ENCODE results near the gene NFE2L1. TPM values are rescaled to one million over a fixed set of nuclear protein-coding genes. Genes with fewer than 3 reads are reported as not detected.
A peak's percentile ranks its signal among the peaks of the same experiment; 100 is the strongest.

Gene NFE2L1
- total RNA-seq, 1 experiment from 2014 or later = 149 TPM

- no peak for TF ChIP-seq USF1 (CRISPR knock-in tag; IDR thresholded peaks at IDR 0.05)
Observed at GRCh38 chr17:48012151-48012520, 36.0 kb upstream of the NFE2L1 start (continued).

GRCh38 chr17:48012654-48013053 is 35.5 kb upstream of the NFE2L1 start:
- Mint-ChIP-seq H3K36me3 (no peaks in the 10 kb centered on the region), H3K4me3 (peak overlapping the region; percentile 88), H3K27me3 (ENCODE audit: low read depth) (peaks cover 26% of the 10 kb centered on the region), H3K4me1 (peaks cover 17% of the 10 kb centered on the region), H3K27ac (no peak overlapping the region), H3K9me3 (no peaks in the 10 kb centered on the region; the same call in 1 of the 2 replicates)
- TF ChIP-seq HMGA2 (CRISPR knock-in tag; IDR thresholded peaks at IDR 0.05) (no peak), TEAD1 (CRISPR knock-in tag; IDR thresholded peaks at IDR 0.05) (0 out of 2 replicates have a peak, but pooled peaks have one; percentile 14)
- DNase-seq (ENCODE audit: low spot score) (no peak), ATAC-seq (no peak)
- ChIA-PET CTCF (interaction anchor here (0.6 to 12.8 kb wide), 26 partner anchors 8 to 211 kb away, joined by 3 to 242 read pairs (median 6); partner anchors contain the start of genes CDK5RAP3, NFE2L1, PRR15L and SCRN2), POLR2A (interaction anchor here (0.6 to 1.0 kb wide), 4 partner anchors 8 to 36 kb away, joined by 3 to 9 read pairs (median 5); no protein-coding TSS in a partner anchor)

- ChIA-PET CTCF (interaction anchor here (0.8 to 12.8 kb wide), 14 partner anchors 10 to 167 kb away, joined by 3 to 242 read pairs (median 4); partner anchors contain the start of genes CDK5RAP3, PNPO and PRR15L), POLR2A (interaction anchor here (1.0 kb wide), 1 partner anchor 36 kb away, joined by 3 read pairs; no protein-coding TSS in a partner anchor)
Observed at GRCh38 chr17:48013876-48014594, 34.1 kb upstream of the NFE2L1 start.

More at GRCh38 chr17:48013876-48014594, 34.1 kb upstream of the NFE2L1 start:
- H3K4me1 Mint-ChIP-seq = peaks cover 17% of the 10 kb centered on the region
- ATAC-seq = no peak
- no peak for TF ChIP-seq ZSCAN18 (CRISPR knock-in tag; IDR thresholded peaks at IDR 0.05)
- no peak for TF ChIP-seq ATF6 (CRISPR knock-in tag; IDR thresholded peaks at IDR 0.05)
- no peak for TF ChIP-seq ZNF423 (CRISPR knock-in tag; IDR thresholded peaks at IDR 0.05)
- TF ChIP-seq ELF4 (CRISPR knock-in tag; IDR thresholded peaks at IDR 0.05; ENCODE audit: low read depth) = no peak
- TF ChIP-seq AFF4 (CRISPR knock-in tag; IDR thresholded peaks at IDR 0.05; ENCODE audit: borderline replicate concordance) = no peak
- TF ChIP-seq E2F1 (CRISPR knock-in tag; IDR thresholded peaks at IDR 0.05) = no peak
- TF ChIP-seq OVOL2 (CRISPR knock-in tag; IDR thresholded peaks at IDR 0.05; ENCODE audit: borderline replicate concordance) = no peak
- TF ChIP-seq ZNF317 (CRISPR knock-in tag; IDR thresholded peaks at IDR 0.05; ENCODE audit: borderline replicate concordance, low read depth) = no peak
- no peak for TF ChIP-seq MXD4 (CRISPR knock-in tag; IDR thresholded peaks at IDR 0.05; ENCODE audit: borderline replicate concordance)
- TF ChIP-seq TEAD4 (CRISPR knock-in tag; IDR thresholded peaks at IDR 0.05) = no peak
- no peak for TF ChIP-seq PRDM15 (CRISPR knock-in tag; IDR thresholded peaks at IDR 0.05)
- TF ChIP-seq ATF1 (CRISPR knock-in tag; IDR thresholded peaks at IDR 0.05) = no peak
- no peak for TF ChIP-seq ZNF512 (CRISPR knock-in tag; IDR thresholded peaks at IDR 0.05; ENCODE audit: borderline replicate concordance)
- H3K27ac Mint-ChIP-seq = no peak overlapping the region
- no peaks in the 10 kb centered on the region for H3K9me3 Mint-ChIP-seq
- no peak overlapping the region for H3K4me3 Mint-ChIP-seq
- no peaks in the 10 kb centered on the region for H3K36me3 Mint-ChIP-seq
- no peak for DNase-seq (ENCODE audit: low spot score)
- peaks cover 26% of the 10 kb centered on the region for H3K27me3 Mint-ChIP-seq (ENCODE audit: low read depth)
